Measurements from ENCODE around the gene TCAF1.
"Not testable (repeated sequence)": the region's sequence is repeated elsewhere in the genome, so short reads cannot be mapped to it uniquely, and the experiment has no call there.

TCAF1 gene

DNA sequence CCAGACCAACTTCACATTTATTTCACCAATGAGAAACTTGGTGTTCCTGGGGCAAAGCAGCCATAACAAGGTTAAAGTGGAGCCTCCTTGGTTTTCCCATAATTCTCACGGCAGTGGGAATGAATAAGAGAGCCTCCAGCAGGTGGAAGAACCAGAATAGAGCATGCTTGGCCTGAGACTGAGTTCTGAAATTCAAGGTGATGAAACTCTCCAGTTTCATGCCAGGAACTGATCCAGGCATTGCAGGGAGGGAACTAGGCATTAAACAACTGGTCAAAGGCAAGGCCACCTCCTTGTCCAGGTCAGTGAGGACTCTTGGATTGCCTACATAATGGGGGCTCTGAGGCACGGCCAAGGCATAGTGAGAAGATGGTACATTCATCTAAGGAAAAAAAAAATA lies 44.0 kb downstream of the TCAF1 start:
- not testable (repeated sequence) for H3K9ac ChIP-seq (ENCODE audit: low read depth, low read length, poor library complexity, severe bottlenecking); H3K27me3 ChIP-seq (ENCODE audit: insufficient read depth, low read length, poor library complexity, severe bottlenecking); H3K9me3 ChIP-seq (ENCODE audit: insufficient read depth, low read depth, low read length); H2AFZ ChIP-seq (ENCODE audit: low read length); H3F3A ChIP-seq (ENCODE audit: low read depth); H3K4me1 ChIP-seq (ENCODE audit: insufficient read depth, low read length, poor library complexity, severe bottlenecking); H3K36me3 ChIP-seq (ENCODE audit: insufficient read depth, low read length); H3K9me2 ChIP-seq (replicated peaks; ENCODE audit: low read depth, low read length); H4K20me1 ChIP-seq (ENCODE audit: insufficient read depth, low read length, poor library complexity, severe bottlenecking); H3K4me3 ChIP-seq (ENCODE audit: low read length, poor library complexity, severe bottlenecking); H3K4me2 ChIP-seq (ENCODE audit: low read depth, low read length, poor library complexity, severe bottlenecking); H3K79me2 ChIP-seq (ENCODE audit: insufficient read depth, low read length)

DNA sequence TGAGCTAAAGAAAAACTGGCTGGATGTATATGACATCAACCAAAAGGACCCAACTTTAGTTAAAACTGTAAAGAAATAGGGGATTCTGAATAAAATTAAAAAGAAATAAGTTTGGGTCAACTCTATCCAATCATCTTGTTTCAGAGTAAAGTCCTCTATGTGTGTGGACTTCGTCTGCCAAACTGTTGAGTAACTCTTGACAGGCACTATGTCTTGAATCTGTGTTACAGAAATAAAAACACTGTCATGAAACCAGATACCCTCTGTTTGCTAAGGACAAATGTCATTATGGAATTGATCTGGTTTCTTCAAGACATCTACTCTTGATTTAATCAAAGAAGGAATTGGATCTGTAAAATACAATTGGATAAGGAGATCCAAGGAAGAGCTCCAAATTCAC lies 46.5 kb downstream of the TCAF1 start:
- not testable (repeated sequence) for H3F3A ChIP-seq (ENCODE audit: low read depth)

DNA sequence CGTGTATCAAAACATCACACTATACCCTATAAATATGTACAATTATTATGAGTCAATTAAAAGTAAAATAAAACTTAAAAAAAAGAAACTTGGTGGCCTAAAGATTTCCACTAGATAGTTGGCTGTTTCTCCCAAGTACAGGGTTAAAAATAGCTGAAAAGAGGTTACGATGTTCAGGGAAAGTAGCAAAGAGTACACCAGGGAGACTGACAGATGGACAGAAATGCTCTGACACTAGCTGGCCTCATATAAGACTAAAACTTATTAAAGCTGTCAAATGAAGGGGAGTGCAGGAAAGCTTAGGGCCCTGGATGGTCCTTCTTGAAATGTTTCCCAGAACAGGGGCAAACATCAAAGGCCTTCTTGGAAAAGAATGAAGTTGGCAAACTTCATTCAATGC lies 51.3 kb downstream of the TCAF1 start:
- H3K79me2 ChIP-seq (ENCODE audit: insufficient read depth, low read length) = no peaks in the 10 kb centered on the region
- H3K4me3 ChIP-seq (ENCODE audit: low read length, poor library complexity, severe bottlenecking) = no peak overlapping the region
- no peak overlapping the region for H2AFZ ChIP-seq (ENCODE audit: low read length)
- H3K9me3 ChIP-seq (ENCODE audit: insufficient read depth, low read depth, low read length) = no peaks in the 10 kb centered on the region
- TF ChIP-seq, protein P1, sequence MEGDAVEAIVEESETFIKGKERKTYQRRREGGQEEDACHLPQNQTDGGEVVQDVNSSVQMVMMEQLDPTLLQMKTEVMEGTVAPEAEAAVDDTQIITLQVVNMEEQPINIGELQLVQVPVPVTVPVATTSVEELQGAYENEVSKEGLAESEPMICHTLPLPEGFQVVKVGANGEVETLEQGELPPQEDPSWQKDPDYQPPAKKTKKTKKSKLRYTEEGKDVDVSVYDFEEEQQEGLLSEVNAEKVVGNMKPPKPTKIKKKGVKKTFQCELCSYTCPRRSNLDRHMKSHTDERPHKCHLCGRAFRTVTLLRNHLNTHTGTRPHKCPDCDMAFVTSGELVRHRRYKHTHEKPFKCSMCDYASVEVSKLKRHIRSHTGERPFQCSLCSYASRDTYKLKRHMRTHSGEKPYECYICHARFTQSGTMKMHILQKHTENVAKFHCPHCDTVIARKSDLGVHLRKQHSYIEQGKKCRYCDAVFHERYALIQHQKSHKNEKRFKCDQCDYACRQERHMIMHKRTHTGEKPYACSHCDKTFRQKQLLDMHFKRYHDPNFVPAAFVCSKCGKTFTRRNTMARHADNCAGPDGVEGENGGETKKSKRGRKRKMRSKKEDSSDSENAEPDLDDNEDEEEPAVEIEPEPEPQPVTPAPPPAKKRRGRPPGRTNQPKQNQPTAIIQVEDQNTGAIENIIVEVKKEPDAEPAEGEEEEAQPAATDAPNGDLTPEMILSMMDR (conservative IDR thresholded peaks at IDR 0.05; ENCODE audit: low read length) = no peak
- no peak for TF ChIP-seq EZH2phosphoT487 (IDR thresholded peaks at IDR 0.05; ENCODE audit: borderline replicate concordance)
- no peaks in the 10 kb centered on the region for H3K4me1 ChIP-seq (ENCODE audit: insufficient read depth, low read length, poor library complexity, severe bottlenecking)
- H3K27me3 ChIP-seq (ENCODE audit: insufficient read depth, low read length, poor library complexity, severe bottlenecking) = no peaks in the 10 kb centered on the region
- no peak overlapping the region for H3K9ac ChIP-seq (ENCODE audit: low read depth, low read length, poor library complexity, severe bottlenecking)
- no peaks in the 10 kb centered on the region for H3F3A ChIP-seq (ENCODE audit: low read depth)
- no peaks in the 10 kb centered on the region for H3K9me2 ChIP-seq (replicated peaks; ENCODE audit: low read depth, low read length)
- H4K20me1 ChIP-seq (ENCODE audit: insufficient read depth, low read length, poor library complexity, severe bottlenecking) = no peaks in the 10 kb centered on the region
- H3K36me3 ChIP-seq (ENCODE audit: insufficient read depth, low read length) = no peaks in the 10 kb centered on the region
- H3K4me2 ChIP-seq (ENCODE audit: low read depth, low read length, poor library complexity, severe bottlenecking) = no peak overlapping the region

More for the DNA sequence above, 46.5 kb downstream of the TCAF1 start:
- not testable (repeated sequence) for H4K20me1 ChIP-seq (ENCODE audit: insufficient read depth, low read length, poor library complexity, severe bottlenecking); H3K4me1 ChIP-seq (ENCODE audit: insufficient read depth, low read length, poor library complexity, severe bottlenecking); H2AFZ ChIP-seq (ENCODE audit: low read length); H3K79me2 ChIP-seq (ENCODE audit: insufficient read depth, low read length); H3K27me3 ChIP-seq (ENCODE audit: insufficient read depth, low read length, poor library complexity, severe bottlenecking); H3K9me2 ChIP-seq (replicated peaks; ENCODE audit: low read depth, low read length); H3K9me3 ChIP-seq (ENCODE audit: insufficient read depth, low read depth, low read length); H3K9ac ChIP-seq (ENCODE audit: low read depth, low read length, poor library complexity, severe bottlenecking); H3K36me3 ChIP-seq (ENCODE audit: insufficient read depth, low read length); H3K4me3 ChIP-seq (ENCODE audit: low read length, poor library complexity, severe bottlenecking); H3K4me2 ChIP-seq (ENCODE audit: low read depth, low read length, poor library complexity, severe bottlenecking)

DNA sequence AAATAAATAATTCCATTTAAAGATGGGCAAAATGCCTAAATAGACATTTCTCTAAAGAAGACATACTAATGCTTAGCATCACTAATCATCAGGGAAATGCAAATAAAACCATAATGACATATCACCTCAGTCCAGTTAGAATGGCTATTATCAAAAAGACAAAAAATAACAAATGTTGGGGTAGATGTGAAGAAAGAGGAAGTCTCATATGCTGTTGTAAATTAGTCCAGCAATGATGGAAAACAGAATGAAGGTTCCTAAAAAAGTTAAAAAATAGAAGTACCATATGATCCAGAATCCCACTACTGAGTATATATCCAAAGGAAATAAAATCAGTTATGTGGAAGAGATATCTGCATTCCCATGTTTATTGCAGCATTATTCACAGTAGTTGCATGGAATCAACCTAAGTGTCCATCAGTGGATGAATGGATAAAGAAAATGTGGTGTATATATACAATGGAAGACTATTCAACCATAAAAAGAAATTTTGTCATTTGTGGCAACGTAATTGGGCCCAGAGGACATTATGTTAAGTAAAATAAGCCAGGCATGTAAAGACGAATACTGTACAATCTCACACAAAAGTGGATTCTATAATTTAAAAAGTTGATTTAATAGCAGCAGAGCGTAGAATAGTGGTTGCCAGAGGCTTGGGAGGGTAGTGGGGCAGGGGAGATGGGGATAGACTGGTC lies 52.0 kb downstream of the TCAF1 start:
- Histone ChIP-seq H3K9me3 (ENCODE audit: insufficient read depth, low read depth, low read length) (no peaks in the 10 kb centered on the region), H3K79me2 (ENCODE audit: insufficient read depth, low read length) (no peaks in the 10 kb centered on the region), H3K36me3 (ENCODE audit: insufficient read depth, low read length) (no peaks in the 10 kb centered on the region), H3K9me2 (replicated peaks; ENCODE audit: low read depth, low read length) (no peaks in the 10 kb centered on the region), H2AFZ (ENCODE audit: low read length) (no peak overlapping the region), H3K4me2 (ENCODE audit: low read depth, low read length, poor library complexity, severe bottlenecking) (no peak overlapping the region), H3K9ac (ENCODE audit: low read depth, low read length, poor library complexity, severe bottlenecking) (no peak overlapping the region), H3F3A (ENCODE audit: low read depth) (no peaks in the 10 kb centered on the region), H3K4me1 (ENCODE audit: insufficient read depth, low read length, poor library complexity, severe bottlenecking) (no peaks in the 10 kb centered on the region), H3K27me3 (ENCODE audit: insufficient read depth, low read length, poor library complexity, severe bottlenecking) (no peaks in the 10 kb centered on the region), H3K4me3 (ENCODE audit: low read length, poor library complexity, severe bottlenecking) (no peak overlapping the region), H4K20me1 (ENCODE audit: insufficient read depth, low read length, poor library complexity, severe bottlenecking) (no peaks in the 10 kb centered on the region)
- no peak for TF ChIP-seq EZH2phosphoT487 (IDR thresholded peaks at IDR 0.05; ENCODE audit: borderline replicate concordance)
- TF ChIP-seq, protein P1 (conservative IDR thresholded peaks at IDR 0.05; ENCODE audit: low read length) = no peak

Measured in Loucy (cell line).